ENCODE results near the gene ASS1. TPM values are rescaled to one million over a fixed set of nuclear protein-coding genes. Genes with fewer than 3 reads are reported as not detected.
"Not testable (repeated sequence)": the region's sequence is repeated elsewhere in the genome, so short reads cannot be mapped to it uniquely, and the experiment has no call there.

ASS1 gene
- polyA plus RNA-seq, 2 of the 4 experiments (the other 2 are of a cell fraction), result 11.3 to 32.5 TPM

DNA sequence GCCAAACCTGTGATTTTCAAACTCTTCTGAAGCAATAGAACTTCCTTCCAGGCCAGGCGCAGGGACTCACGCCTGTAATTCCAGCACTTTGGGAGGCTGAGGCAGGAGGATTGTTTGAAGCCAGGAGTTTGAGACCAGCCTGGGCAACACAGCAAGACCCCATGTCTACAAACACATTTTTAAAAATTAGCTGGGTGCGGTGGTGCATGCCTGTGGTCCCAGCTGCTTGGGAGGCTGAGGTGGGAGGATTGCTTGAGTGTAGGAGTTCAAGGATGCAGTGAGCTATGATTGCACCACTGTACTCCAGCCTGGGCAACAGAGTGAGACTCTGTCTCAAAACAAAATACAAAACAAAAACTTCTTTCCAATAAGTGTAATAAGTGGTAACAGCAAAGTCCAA lies 43.0 kb upstream of the ASS1 start:
- H3K4me1 ChIP-seq; ATAC-seq; CTCF ChIA-PET; H3K4me3 ChIP-seq; H3K27ac ChIP-seq; H3K4me2 ChIP-seq; DNase-seq (ENCODE audit: low read depth in 1 of 2, low spot score in 1 of 2); FAIRE-seq; H3K9me3 ChIP-seq; POLR2A ChIA-PET: not testable (repeated sequence)
- WGBS (ENCODE audit: missing lambda C conversion rate), result 73% methylated on average over 3 of the region's 3 CpGs

DNA sequence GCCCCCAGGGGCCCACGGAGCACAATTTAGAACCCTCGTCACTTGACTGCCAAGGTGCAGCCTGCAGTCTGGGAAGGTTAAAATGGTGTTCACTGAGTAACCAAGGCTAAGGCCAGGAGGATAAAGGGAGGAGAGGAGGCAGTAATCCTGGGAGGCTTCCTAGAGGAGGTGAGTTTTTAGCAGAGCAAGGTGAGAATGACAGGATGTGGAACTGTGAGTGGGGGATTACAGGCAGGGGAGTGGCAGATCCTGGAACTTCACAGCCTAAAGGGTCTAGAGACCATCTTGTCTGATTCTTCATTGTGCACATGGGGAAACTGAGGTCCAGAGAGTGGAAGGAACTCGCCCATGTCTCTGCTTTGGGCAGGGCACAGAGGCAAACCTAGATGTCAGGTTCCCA lies 42.5 kb upstream of the ASS1 start:
- Histone ChIP-seq H3K9me3 (no peaks in the 10 kb centered on the region), H3K4me1 (no peaks in the 10 kb centered on the region), H3K4me2 (no peak overlapping the region), H3K4me3 (no peak overlapping the region), H3K27ac (no peak overlapping the region)
- no peak for ATAC-seq
- WGBS (ENCODE audit: missing lambda C conversion rate), result 80% methylated on average over 3 of the region's 3 CpGs
- no peak for DNase-seq (ENCODE audit: low read depth in 1 of 2, low spot score in 1 of 2)
- ChIA-PET POLR2A (no interaction called here), CTCF (no interaction called here)
- no peak for FAIRE-seq
- TF ChIP-seq, protein P1, sequence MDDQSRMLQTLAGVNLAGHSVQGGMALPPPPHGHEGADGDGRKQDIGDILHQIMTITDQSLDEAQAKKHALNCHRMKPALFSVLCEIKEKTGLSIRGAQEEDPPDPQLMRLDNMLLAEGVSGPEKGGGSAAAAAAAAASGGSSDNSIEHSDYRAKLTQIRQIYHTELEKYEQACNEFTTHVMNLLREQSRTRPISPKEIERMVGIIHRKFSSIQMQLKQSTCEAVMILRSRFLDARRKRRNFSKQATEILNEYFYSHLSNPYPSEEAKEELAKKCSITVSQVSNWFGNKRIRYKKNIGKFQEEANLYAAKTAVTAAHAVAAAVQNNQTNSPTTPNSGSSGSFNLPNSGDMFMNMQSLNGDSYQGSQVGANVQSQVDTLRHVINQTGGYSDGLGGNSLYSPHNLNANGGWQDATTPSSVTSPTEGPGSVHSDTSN (IDR thresholded peaks at IDR 0.05), result no peak
- TF ChIP-seq RAD21 (conservative IDR thresholded peaks at IDR 0.05 in 1 of 2, IDR thresholded peaks at IDR 0.05 in 1 of 2), result no peak
- TF ChIP-seq, protein P2, sequence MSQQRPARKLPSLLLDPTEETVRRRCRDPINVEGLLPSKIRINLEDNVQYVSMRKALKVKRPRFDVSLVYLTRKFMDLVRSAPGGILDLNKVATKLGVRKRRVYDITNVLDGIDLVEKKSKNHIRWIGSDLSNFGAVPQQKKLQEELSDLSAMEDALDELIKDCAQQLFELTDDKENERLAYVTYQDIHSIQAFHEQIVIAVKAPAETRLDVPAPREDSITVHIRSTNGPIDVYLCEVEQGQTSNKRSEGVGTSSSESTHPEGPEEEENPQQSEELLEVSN (IDR thresholded peaks at IDR 0.05; ENCODE audit: borderline replicate concordance, low read depth), result no peak
- TF ChIP-seq, protein P3, sequence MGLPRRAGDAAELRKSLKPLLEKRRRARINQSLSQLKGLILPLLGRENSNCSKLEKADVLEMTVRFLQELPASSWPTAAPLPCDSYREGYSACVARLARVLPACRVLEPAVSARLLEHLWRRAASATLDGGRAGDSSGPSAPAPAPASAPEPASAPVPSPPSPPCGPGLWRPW (IDR thresholded peaks at IDR 0.05), result no peak
- TF ChIP-seq MAFK (IDR thresholded peaks at IDR 0.05; ENCODE audit: partially characterized antibody), result no peak
- TF ChIP-seq BHLHE40 (IDR thresholded peaks at IDR 0.05; ENCODE audit: low read depth, low read length), result no peak
- TF ChIP-seq ZFP36 (IDR thresholded peaks at IDR 0.05; ENCODE audit: borderline replicate concordance, partially characterized antibody), result peak; percentile 87
- no peak for TF ChIP-seq TP53 (CRISPR knock-in tag; IDR thresholded peaks at IDR 0.05)

DNA sequence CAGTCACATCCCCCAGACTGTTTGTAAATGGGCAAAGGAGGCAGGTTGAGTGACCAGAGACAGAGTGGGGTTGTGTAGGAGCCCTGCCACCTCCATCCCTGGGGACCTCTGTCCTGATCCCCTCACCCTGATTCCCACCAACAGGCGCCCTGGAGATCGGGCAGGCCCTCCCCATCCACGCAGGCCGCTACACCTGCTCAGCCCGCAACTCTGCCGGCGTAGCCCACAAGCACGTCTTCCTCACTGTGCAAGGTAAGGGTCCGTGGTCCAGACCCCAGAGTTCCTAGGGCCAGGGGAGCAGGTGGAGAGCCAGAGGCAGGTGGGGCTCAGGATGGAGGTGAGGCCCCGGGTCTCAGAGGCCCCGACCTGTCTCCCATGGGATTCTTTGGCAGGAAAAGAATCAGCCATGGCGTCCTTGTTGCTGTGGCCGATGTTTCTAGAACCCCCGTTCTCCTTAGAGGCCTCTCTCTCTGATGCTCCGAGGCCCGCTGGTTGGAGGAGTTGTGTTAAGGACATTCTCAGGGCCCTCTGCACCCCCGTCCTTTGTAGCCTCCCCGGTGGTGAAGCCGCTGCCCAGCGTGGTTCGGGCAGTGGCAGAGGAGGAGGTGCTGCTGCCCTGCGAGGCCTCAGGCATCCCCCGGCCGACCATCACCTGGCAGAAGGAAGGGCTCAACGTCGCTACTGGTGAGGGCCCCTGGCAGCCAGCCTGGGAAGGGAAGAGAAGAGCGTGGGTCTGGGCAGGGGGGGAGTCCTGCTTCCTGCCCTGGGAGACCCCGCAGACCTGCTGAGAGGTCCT lies 41.9 kb upstream of the ASS1 start:
- Histone ChIP-seq H3K27ac (no peak overlapping the region), H3K4me2 (no peak overlapping the region), H3K4me1 (no peaks in the 10 kb centered on the region), H3K4me3 (no peak overlapping the region), H3K9me3 (no peaks in the 10 kb centered on the region)
- WGBS (ENCODE audit: missing lambda C conversion rate), result 71% methylated on average over 19 of the region's 28 CpGs
- ChIA-PET CTCF (no interaction called here), POLR2A (no interaction called here)
- FAIRE-seq, result no peak
- no peak for ATAC-seq
- DNase-seq (ENCODE audit: low read depth in 1 of 2, low spot score in 1 of 2), result no peak
- TF ChIP-seq KDM5A (IDR thresholded peaks at IDR 0.05) (no peak), PHF8 (IDR thresholded peaks at IDR 0.05; ENCODE audit: borderline replicate concordance, low read depth) (no peak), NFE2L2 (conservative IDR thresholded peaks at IDR 0.05; ENCODE audit: low read length) (no peak), TP53 (CRISPR knock-in tag; IDR thresholded peaks at IDR 0.05) (no peak), CBX2 (IDR thresholded peaks at IDR 0.05; ENCODE audit: borderline replicate concordance, low read depth) (no peak), FOSL2 (IDR thresholded peaks at IDR 0.05) (no peak), FOSL2 (CRISPR knock-in tag; IDR thresholded peaks at IDR 0.05) (no peak), POLR2A (IDR thresholded peaks at IDR 0.05; ENCODE audit: low read length) (no peak), BHLHE40 (IDR thresholded peaks at IDR 0.05; ENCODE audit: low read depth, low read length) (no peak), POLR2AphosphoS2 (conservative IDR thresholded peaks at IDR 0.05; ENCODE audit: low read length) (no peak), RCOR1 (IDR thresholded peaks at IDR 0.05; ENCODE audit: low read depth, low read length) (no peak), NPAS2 (CRISPR knock-in tag; IDR thresholded peaks at IDR 0.05; ENCODE audit: borderline replicate concordance) (no peak), NR3C1 (IDR thresholded peaks at IDR 0.05) (no peak), FOXS1 (CRISPR knock-in tag; IDR thresholded peaks at IDR 0.05) (no peak), MYC (IDR thresholded peaks at IDR 0.05; ENCODE audit: borderline replicate concordance, low read length) (no peak)
- TF ChIP-seq, protein P4, sequence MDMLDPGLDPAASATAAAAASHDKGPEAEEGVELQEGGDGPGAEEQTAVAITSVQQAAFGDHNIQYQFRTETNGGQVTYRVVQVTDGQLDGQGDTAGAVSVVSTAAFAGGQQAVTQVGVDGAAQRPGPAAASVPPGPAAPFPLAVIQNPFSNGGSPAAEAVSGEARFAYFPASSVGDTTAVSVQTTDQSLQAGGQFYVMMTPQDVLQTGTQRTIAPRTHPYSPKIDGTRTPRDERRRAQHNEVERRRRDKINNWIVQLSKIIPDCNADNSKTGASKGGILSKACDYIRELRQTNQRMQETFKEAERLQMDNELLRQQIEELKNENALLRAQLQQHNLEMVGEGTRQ (IDR thresholded peaks at IDR 0.05), result no peak
- TF ChIP-seq, protein P5, sequence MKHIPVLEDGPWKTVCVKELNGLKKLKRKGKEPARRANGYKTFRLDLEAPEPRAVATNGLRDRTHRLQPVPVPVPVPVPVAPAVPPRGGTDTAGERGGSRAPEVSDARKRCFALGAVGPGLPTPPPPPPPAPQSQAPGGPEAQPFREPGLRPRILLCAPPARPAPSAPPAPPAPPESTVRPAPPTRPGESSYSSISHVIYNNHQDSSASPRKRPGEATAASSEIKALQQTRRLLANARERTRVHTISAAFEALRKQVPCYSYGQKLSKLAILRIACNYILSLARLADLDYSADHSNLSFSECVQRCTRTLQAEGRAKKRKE (CRISPR knock-in tag; IDR thresholded peaks at IDR 0.05; ENCODE audit: low read depth), result no peak
- TF ChIP-seq, protein P6, sequence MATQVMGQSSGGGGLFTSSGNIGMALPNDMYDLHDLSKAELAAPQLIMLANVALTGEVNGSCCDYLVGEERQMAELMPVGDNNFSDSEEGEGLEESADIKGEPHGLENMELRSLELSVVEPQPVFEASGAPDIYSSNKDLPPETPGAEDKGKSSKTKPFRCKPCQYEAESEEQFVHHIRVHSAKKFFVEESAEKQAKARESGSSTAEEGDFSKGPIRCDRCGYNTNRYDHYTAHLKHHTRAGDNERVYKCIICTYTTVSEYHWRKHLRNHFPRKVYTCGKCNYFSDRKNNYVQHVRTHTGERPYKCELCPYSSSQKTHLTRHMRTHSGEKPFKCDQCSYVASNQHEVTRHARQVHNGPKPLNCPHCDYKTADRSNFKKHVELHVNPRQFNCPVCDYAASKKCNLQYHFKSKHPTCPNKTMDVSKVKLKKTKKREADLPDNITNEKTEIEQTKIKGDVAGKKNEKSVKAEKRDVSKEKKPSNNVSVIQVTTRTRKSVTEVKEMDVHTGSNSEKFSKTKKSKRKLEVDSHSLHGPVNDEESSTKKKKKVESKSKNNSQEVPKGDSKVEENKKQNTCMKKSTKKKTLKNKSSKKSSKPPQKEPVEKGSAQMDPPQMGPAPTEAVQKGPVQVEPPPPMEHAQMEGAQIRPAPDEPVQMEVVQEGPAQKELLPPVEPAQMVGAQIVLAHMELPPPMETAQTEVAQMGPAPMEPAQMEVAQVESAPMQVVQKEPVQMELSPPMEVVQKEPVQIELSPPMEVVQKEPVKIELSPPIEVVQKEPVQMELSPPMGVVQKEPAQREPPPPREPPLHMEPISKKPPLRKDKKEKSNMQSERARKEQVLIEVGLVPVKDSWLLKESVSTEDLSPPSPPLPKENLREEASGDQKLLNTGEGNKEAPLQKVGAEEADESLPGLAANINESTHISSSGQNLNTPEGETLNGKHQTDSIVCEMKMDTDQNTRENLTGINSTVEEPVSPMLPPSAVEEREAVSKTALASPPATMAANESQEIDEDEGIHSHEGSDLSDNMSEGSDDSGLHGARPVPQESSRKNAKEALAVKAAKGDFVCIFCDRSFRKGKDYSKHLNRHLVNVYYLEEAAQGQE (IDR thresholded peaks at IDR 0.05), result no peak
- TF ChIP-seq, protein P3 (IDR thresholded peaks at IDR 0.05), result no peak
- TF ChIP-seq, protein P1 (IDR thresholded peaks at IDR 0.05), result no peak

Measured in A549 (cell line).